GM13977 (cell line): ENCODE measurements around the gene EME1.

Experiments used
- DNase-seq: peaks from one replicate; pipeline ENCODE4 v3.0.0; 2012; ENCODE audit warnings: low spot score
- in situ Hi-C: fragments of 300-500 bp; cut with MboI; formaldehyde crosslinking; loops from one replicate; pipeline ENCODE4 v1.12.0; 2022; ENCODE audit warnings: low sequenced_read_pairs, low pct_unique_long_range_greater_than_20kb, mixed read lengths, inconsistent platforms; ENCODE audit not compliant: unreplicated experiment
- TF ChIP-seq, protein P1 (sequence below): IDR thresholded peaks from 2 replicates; pipeline ENCODE4 v1.5.1; 2012; ENCODE audit warnings: mild to moderate bottlenecking, control low read depth; ENCODE audit not compliant: insufficient read depth; ENCODE audit errors: extremely low read depth, missing control alignments

Gene EME1

GRCh38 chr17:50353600-50354195 is 19.3 kb upstream of the EME1 start:
- DNase-seq = no peak
- in situ Hi-C loops = no loop called here
- TF ChIP-seq, protein P1, sequence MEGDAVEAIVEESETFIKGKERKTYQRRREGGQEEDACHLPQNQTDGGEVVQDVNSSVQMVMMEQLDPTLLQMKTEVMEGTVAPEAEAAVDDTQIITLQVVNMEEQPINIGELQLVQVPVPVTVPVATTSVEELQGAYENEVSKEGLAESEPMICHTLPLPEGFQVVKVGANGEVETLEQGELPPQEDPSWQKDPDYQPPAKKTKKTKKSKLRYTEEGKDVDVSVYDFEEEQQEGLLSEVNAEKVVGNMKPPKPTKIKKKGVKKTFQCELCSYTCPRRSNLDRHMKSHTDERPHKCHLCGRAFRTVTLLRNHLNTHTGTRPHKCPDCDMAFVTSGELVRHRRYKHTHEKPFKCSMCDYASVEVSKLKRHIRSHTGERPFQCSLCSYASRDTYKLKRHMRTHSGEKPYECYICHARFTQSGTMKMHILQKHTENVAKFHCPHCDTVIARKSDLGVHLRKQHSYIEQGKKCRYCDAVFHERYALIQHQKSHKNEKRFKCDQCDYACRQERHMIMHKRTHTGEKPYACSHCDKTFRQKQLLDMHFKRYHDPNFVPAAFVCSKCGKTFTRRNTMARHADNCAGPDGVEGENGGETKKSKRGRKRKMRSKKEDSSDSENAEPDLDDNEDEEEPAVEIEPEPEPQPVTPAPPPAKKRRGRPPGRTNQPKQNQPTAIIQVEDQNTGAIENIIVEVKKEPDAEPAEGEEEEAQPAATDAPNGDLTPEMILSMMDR = no peak

DNA sequence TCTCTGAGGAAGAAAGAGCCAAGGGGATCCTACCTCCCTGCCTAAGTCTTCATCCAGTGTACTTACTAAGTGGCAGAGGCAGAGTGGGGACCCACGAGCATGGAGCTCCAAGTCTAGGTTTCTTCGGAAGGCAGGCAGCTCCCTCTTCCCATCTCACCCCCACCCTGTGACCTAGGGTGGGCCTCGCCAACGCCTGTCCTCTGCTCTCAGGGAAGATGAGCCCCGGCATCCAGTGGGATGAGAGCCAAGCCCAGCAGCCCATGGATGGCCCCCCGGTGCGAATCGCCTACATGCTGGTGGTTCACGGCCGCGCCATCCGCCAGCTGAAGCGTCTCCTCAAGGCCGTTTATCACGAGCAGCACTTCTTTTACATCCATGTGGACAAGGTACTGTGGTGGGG is 18.8 kb upstream of the EME1 start:
- TF ChIP-seq, protein P1 = no peak
- DNase-seq = no peak
- in situ Hi-C loops = no loop called here

GRCh38 chr17:50354776-50355175 is 18.3 kb upstream of the EME1 start:
- DNase-seq = no peak
- in situ Hi-C loops = no loop called here
- TF ChIP-seq, protein P1 = no peak

GRCh38 chr17:50355336-50355700 is 17.7 kb upstream of the EME1 start:
- in situ Hi-C loops = no loop called here
- TF ChIP-seq, protein P1 = no peak
- no peak for DNase-seq

- DNase-seq = no peak
- in situ Hi-C loops = no loop called here
- TF ChIP-seq, protein P1 = no peak
Measured at GRCh38 chr17:50355701-50356341, 17.2 kb upstream of the EME1 start.

GRCh38 chr17:50356418-50356817 is 16.6 kb upstream of the EME1 start:
- TF ChIP-seq, protein P1 = no peak
- no peak for DNase-seq
- in situ Hi-C loops = no loop called here
